ENCODE results near the gene UNC79. TPM values are rescaled to one million over a fixed set of nuclear protein-coding genes. Genes with fewer than 3 reads are reported as not detected.

Gene UNC79
- total and polyA plus RNA-seq, 2 experiments from 2014 or later, result 0.04 TPM; not detected in 1

GRCh38 chr14:93744176-93744575 lies 313.4 kb downstream of the UNC79 start:
- no peaks in the 10 kb centered on the region for H3K79me2 ChIP-seq (ENCODE audit: insufficient read depth)
- WGBS, 2 experiments (ENCODE audit: low coverage in 1 of 2, low lambda C conversion rate in 2 of 2, missing lambda C conversion rate in 2 of 2), result 69 to 73% methylated on average over 13 to 14 of the region's 14 CpGs
- no peak overlapping the region for H3K9ac ChIP-seq
- no peak overlapping the region for H3K27ac ChIP-seq
- no peaks in the 10 kb centered on the region for H3F3A ChIP-seq (ENCODE audit: insufficient read depth)
- H4K20me1 ChIP-seq (ENCODE audit: insufficient read depth), result no peaks in the 10 kb centered on the region
- no peaks in the 10 kb centered on the region for H3K9me3 ChIP-seq (ENCODE audit: low read depth)
- no peak for TF ChIP-seq EZH2 (IDR thresholded peaks at IDR 0.05; ENCODE audit: insufficient read depth, poor library complexity, severe bottlenecking)
- TF ChIP-seq EZH2phosphoT487 (IDR thresholded peaks at IDR 0.05; ENCODE audit: insufficient read depth, low read depth), result no peak
- no peaks in the 10 kb centered on the region for H3K4me1 ChIP-seq (ENCODE audit: insufficient read depth)
- H3K9me2 ChIP-seq (ENCODE audit: insufficient read depth), result no peaks in the 10 kb centered on the region
- H3K36me3 ChIP-seq (ENCODE audit: low read depth), result no peaks in the 10 kb centered on the region
- no peak overlapping the region for H2AFZ ChIP-seq
- in situ Hi-C loops (cut with MboI), result no loop called here
- no peak for DNase-seq
- no peaks in the 10 kb centered on the region for H3K27me3 ChIP-seq (replicated peaks; ENCODE audit: insufficient read depth)
- no peak overlapping the region for H3K4me2 ChIP-seq (ENCODE audit: unreplicated experiment)
- no peak overlapping the region for H3K4me3 ChIP-seq

GRCh38 chr14:93744876-93745275 lies 314.1 kb downstream of the UNC79 start:
- Histone ChIP-seq H3K9ac (no peak overlapping the region), H3F3A (ENCODE audit: insufficient read depth) (no peaks in the 10 kb centered on the region), H3K9me2 (ENCODE audit: insufficient read depth) (no peaks in the 10 kb centered on the region), H3K27ac (no peak overlapping the region), H2AFZ (no peak overlapping the region), H3K79me2 (ENCODE audit: insufficient read depth) (no peaks in the 10 kb centered on the region), H3K4me2 (ENCODE audit: unreplicated experiment) (no peak overlapping the region), H3K9me3 (ENCODE audit: low read depth) (no peaks in the 10 kb centered on the region), H3K4me3 (no peak overlapping the region), H3K4me1 (ENCODE audit: insufficient read depth) (no peaks in the 10 kb centered on the region), H4K20me1 (ENCODE audit: insufficient read depth) (no peaks in the 10 kb centered on the region), H3K27me3 (replicated peaks; ENCODE audit: insufficient read depth) (no peaks in the 10 kb centered on the region), H3K36me3 (ENCODE audit: low read depth) (no peaks in the 10 kb centered on the region)
- WGBS, 2 experiments (ENCODE audit: low coverage in 1 of 2, low lambda C conversion rate in 2 of 2, missing lambda C conversion rate in 2 of 2), result 61 to 70% methylated on average over 5 to 8 of the region's 8 CpGs
- TF ChIP-seq EZH2 (IDR thresholded peaks at IDR 0.05; ENCODE audit: insufficient read depth, poor library complexity, severe bottlenecking) (no peak), EZH2phosphoT487 (IDR thresholded peaks at IDR 0.05; ENCODE audit: insufficient read depth, low read depth) (no peak)
- in situ Hi-C loops (cut with MboI), result no loop called here
- DNase-seq, result no peak

- no peak for DNase-seq
- no peaks in the 10 kb centered on the region for H3K4me1 ChIP-seq (ENCODE audit: insufficient read depth)
- H3K9me2 ChIP-seq (ENCODE audit: insufficient read depth), result no peaks in the 10 kb centered on the region
- WGBS, 2 experiments (ENCODE audit: low coverage in 1 of 2, low lambda C conversion rate in 2 of 2, missing lambda C conversion rate in 2 of 2), result 58 to 69% methylated on average over 13 of the region's 13 CpGs
- H2AFZ ChIP-seq, result no peak overlapping the region
- no peaks in the 10 kb centered on the region for H3K79me2 ChIP-seq (ENCODE audit: insufficient read depth)
- H3K9me3 ChIP-seq (ENCODE audit: low read depth), result no peaks in the 10 kb centered on the region
- no peak overlapping the region for H3K9ac ChIP-seq
- H3K36me3 ChIP-seq (ENCODE audit: low read depth), result no peaks in the 10 kb centered on the region
- H3K27ac ChIP-seq, result no peak overlapping the region
- in situ Hi-C loops (cut with MboI), result no loop called here
- no peaks in the 10 kb centered on the region for H3F3A ChIP-seq (ENCODE audit: insufficient read depth)
- no peaks in the 10 kb centered on the region for H4K20me1 ChIP-seq (ENCODE audit: insufficient read depth)
- no peaks in the 10 kb centered on the region for H3K27me3 ChIP-seq (replicated peaks; ENCODE audit: insufficient read depth)
- H3K4me3 ChIP-seq, result no peak overlapping the region
- H3K4me2 ChIP-seq (ENCODE audit: unreplicated experiment), result no peak overlapping the region
- TF ChIP-seq EZH2phosphoT487 (IDR thresholded peaks at IDR 0.05; ENCODE audit: insufficient read depth, low read depth) (no peak), EZH2 (IDR thresholded peaks at IDR 0.05; ENCODE audit: insufficient read depth, poor library complexity, severe bottlenecking) (no peak)
Observed at GRCh38 chr14:93745603-93746273, 315.0 kb downstream of the UNC79 start.

- Histone ChIP-seq H3K4me3 (no peak overlapping the region), H2AFZ (no peak overlapping the region), H3K36me3 (ENCODE audit: low read depth) (no peaks in the 10 kb centered on the region), H3K4me2 (ENCODE audit: unreplicated experiment) (no peak overlapping the region), H4K20me1 (ENCODE audit: insufficient read depth) (no peaks in the 10 kb centered on the region), H3K27me3 (replicated peaks; ENCODE audit: insufficient read depth) (no peaks in the 10 kb centered on the region), H3K9ac (no peak overlapping the region), H3K9me3 (ENCODE audit: low read depth) (no peaks in the 10 kb centered on the region), H3K27ac (no peak overlapping the region), H3K9me2 (ENCODE audit: insufficient read depth) (no peaks in the 10 kb centered on the region), H3K79me2 (ENCODE audit: insufficient read depth) (no peaks in the 10 kb centered on the region), H3K4me1 (ENCODE audit: insufficient read depth) (no peaks in the 10 kb centered on the region), H3F3A (ENCODE audit: insufficient read depth) (no peaks in the 10 kb centered on the region)
- DNase-seq, result no peak
- TF ChIP-seq EZH2phosphoT487 (IDR thresholded peaks at IDR 0.05; ENCODE audit: insufficient read depth, low read depth), result no peak
- no peak for TF ChIP-seq EZH2 (IDR thresholded peaks at IDR 0.05; ENCODE audit: insufficient read depth, poor library complexity, severe bottlenecking)
- in situ Hi-C loops (cut with MboI), result no loop called here
- WGBS, 2 experiments (ENCODE audit: low coverage in 1 of 2, low lambda C conversion rate in 2 of 2, missing lambda C conversion rate in 2 of 2), result 73 to 80% methylated on average over 15 of the region's 15 CpGs
Observed at GRCh38 chr14:93747102-93747501, 316.4 kb downstream of the UNC79 start.
